ENCODE measurements around the gene NEK11. TPM values are rescaled to one million over a fixed set of nuclear protein-coding genes. Genes with fewer than 3 reads are reported as not detected.

Gene NEK11
- total and polyA plus RNA-seq, 9 of the 15 experiments (the other 6 are each of a cell fraction or from before 2014, with no cell fraction given): 0.28 to 1.5 (median 0.87) TPM

GRCh38 chr3:131026321-131027151, at the start of gene NEK11, which contains the start of gene ASTE1 (continued):
- TF ChIP-seq ZNF354B (CRISPR knock-in tag; IDR thresholded peaks at IDR 0.05) (no peak), KLF13 (tag; IDR thresholded peaks at IDR 0.05; ENCODE audit: borderline replicate concordance, low read depth) (0 out of 2 replicates have a peak, but pooled peaks have one; percentile 29), ZNF584 (CRISPR knock-in tag; IDR thresholded peaks at IDR 0.05; ENCODE audit: low read depth) (no peak), ZNF507 (tag; conservative IDR thresholded peaks at IDR 0.05) (no peak), MCM5 (IDR thresholded peaks at IDR 0.05; ENCODE audit: low read depth) (no peak), ZNF445 (CRISPR knock-in tag; IDR thresholded peaks at IDR 0.05; ENCODE audit: low read depth) (no peak), NFIX (CRISPR knock-in tag; IDR thresholded peaks at IDR 0.05; ENCODE audit: low read depth) (no peak), RFX7 (CRISPR knock-in tag; IDR thresholded peaks at IDR 0.05) (no peak), NR2C2 (CRISPR knock-in tag; IDR thresholded peaks at IDR 0.05) (0 out of 2 replicates have a peak, but pooled peaks have one; percentile 30), NR2C2 (tag; IDR thresholded peaks at IDR 0.05) (peak; percentile 58; the same call in 1 of the 2 replicates), ZMIZ1 (IDR thresholded peaks at IDR 0.05; ENCODE audit: low read depth in 2 of 2, low read length in 2 of 2) (no peak; a peak in 1 of 4 replicates), TGIF2 (CRISPR knock-in tag; IDR thresholded peaks at IDR 0.05) (no peak), CHD1 (IDR thresholded peaks at IDR 0.05; ENCODE audit: low read length) (no peak), L3MBTL2 (IDR thresholded peaks at IDR 0.05) (peak; percentile 87), SREBF1 (IDR thresholded peaks at IDR 0.05; ENCODE audit: borderline replicate concordance, low read depth, low read length) (no peak), U2AF1 (optimal IDR thresholded peaks at IDR 0.05; ENCODE audit: low read depth, low read length) (no peak), AFF4 (CRISPR knock-in tag; IDR thresholded peaks at IDR 0.05) (0 out of 2 replicates have a peak, but pooled peaks have one; percentile 50)
- TF ChIP-seq, protein P1, sequence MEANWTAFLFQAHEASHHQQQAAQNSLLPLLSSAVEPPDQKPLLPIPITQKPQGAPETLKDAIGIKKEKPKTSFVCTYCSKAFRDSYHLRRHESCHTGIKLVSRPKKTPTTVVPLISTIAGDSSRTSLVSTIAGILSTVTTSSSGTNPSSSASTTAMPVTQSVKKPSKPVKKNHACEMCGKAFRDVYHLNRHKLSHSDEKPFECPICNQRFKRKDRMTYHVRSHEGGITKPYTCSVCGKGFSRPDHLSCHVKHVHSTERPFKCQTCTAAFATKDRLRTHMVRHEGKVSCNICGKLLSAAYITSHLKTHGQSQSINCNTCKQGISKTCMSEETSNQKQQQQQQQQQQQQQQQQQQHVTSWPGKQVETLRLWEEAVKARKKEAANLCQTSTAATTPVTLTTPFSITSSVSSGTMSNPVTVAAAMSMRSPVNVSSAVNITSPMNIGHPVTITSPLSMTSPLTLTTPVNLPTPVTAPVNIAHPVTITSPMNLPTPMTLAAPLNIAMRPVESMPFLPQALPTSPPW (CRISPR knock-in tag; IDR thresholded peaks at IDR 0.05): peak; percentile 16; the same call in 1 of the 2 replicates
